ENCODE results near the gene CTSW.

The CTSW gene

DNA sequence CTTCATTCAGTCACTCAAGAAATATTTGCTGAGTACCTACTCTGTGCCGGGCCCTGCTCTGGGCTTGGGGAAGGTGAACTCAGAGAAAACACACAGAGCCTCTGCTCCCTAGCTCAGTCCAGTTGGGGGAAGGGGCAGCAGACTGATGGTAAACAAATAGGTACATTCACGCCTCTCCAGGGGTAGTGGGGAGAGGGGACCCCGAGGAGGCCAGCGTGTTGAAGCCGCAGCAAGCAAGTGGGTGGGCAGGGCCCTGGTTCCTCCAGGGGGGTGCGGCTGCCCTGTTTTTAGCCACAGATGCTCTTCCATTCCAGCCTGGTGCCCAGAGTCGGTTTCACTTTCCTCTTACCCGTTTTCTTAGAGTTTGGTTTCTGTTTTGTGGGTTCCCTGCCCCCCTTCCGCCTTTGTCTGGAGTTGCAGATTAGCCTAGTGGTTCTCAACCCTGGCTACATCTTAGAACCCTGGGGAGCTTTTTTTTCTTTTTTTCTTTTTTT is 48.3 kb downstream of the CTSW start:
- no peak for DNase-seq (ENCODE audit: low read depth, low spot score)

DNA sequence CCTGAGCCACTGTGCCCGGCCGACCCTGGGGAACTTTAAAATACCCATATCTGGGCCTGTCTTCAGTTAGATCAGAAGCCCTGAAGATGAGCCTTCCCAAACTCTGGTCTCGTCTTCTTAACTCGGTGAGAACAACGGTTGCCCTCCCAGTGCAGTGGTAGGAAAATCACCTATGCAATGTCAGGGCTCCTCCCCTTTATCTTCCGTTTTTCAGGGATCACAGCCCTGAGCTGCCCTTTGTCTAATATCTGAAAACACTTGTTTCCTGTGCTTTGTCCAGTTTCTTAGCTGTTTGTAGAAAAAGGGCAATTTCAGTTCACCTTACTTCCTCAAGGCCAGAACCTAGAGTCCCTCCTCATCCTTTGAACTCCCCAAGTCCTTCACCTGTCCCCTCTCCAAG is 49.0 kb downstream of the CTSW start:
- no peak for DNase-seq (ENCODE audit: low read depth, low spot score)

DNA sequence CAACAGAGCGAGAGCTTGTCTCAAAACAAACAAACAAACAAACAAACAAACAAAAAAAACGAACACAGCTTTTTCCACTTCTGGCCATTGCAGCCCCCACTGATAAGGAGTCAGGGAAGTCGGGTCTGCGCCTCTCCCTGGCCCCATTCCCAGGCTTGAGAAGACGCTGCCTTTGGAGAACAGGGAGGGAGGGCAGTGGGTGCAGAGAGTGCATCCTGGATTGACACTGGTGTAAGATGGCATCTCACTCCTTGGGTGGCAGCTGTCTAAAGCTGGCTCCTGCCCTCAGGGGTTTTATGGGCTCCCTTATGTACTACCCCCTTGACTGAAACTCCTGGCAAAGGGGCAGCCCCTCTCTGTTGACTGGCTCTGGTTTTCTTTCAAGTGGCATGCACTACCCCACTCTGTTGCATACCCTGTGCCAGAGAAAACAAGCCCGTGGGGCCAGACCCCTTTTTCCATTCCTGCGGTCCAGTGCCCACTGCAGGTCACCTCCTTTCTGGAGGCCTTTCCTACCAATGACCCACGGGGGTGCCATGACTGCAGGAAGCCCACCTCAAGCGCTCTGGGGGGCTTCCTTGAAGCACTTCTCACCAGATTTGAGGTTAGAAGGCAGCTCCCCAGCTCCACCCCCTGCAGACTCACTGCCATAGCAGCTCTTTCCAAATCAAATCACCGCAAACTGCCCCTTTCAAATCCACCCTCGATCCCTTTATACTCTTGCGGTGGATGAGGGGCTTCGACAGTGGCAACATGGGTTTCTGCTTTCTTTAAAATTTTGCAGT is 52.3 kb downstream of the CTSW start:
- no peak for DNase-seq (ENCODE audit: low read depth, low spot score)

DNA sequence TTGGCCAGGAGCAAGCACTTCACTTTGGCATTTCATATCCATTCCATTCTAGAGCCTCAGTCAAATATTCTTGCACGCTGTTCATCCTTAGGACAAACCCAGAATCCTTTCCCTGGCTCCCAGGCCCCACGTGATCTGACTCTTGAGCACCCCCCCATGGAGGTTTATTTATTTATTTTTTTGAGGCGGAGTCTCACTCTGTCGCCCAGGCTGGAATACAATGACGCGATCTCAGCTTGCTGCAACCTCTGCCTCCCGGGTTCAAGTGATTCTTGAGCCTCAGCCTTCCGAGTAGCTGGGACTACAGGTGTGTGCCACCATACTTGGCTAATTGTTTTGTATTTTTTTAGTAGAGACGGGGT is 52.9 kb downstream of the CTSW start:
- no peak for DNase-seq (ENCODE audit: low read depth, low spot score)

All from iPS DF 19.7 (cell line).